ENCODE measurements around the gene CPM. TPM values are rescaled to one million over a fixed set of nuclear protein-coding genes. Genes with fewer than 3 reads are reported as not detected.

The CPM gene
- total and polyA plus RNA-seq, 10 of the 15 experiments (the other 5 are each of a cell fraction or from before 2014, with no cell fraction given), result 0.06 to 1.7 (median 0.41) TPM

GRCh38 chr12:68850390-68850789 lies 82.6 kb downstream of the CPM start:
- intact Hi-C loops (cut with micrococcal nuclease; ENCODE audit: unreplicated experiment), result no loop called here
- ChIA-PET SMC1A (ENCODE audit: uncharacterized antibody, unreplicated experiment) (interaction anchor here (0.5 kb wide), 1 partner anchor 480 kb away, joined by 3 read pairs; no protein-coding TSS in a partner anchor), RAD21 (ENCODE audit: unreplicated experiment) (no interaction called here), POLR2A (interaction anchor here (0.6 kb wide), 1 partner anchor 110 kb away, joined by 5 read pairs; no protein-coding TSS in a partner anchor), CTCF (no interaction called here)
- Histone ChIP-seq H3K27ac (ENCODE audit: control insufficient read depth, insufficient read depth) (no peak overlapping the region), H3K4me1 (ENCODE audit: control insufficient read depth, insufficient read depth, low read length) (no peaks in the 10 kb centered on the region), H3K79me2 (ENCODE audit: control insufficient read depth, insufficient read depth, low read length) (no peaks in the 10 kb centered on the region), H3K4me3 (no peak overlapping the region), H3K4me2 (ENCODE audit: control insufficient read depth, insufficient read depth) (no peak overlapping the region), H3K27me3 (replicated peaks in 1 of 2; ENCODE audit: control insufficient read depth in 2 of 2, insufficient read depth in 2 of 2, low read length in 1 of 2) (no peaks in the 10 kb centered on the region), H3K9ac (ENCODE audit: control insufficient read depth, insufficient read depth, low read length) (no peak overlapping the region), H3K9me3 (replicated peaks; ENCODE audit: control insufficient read depth, insufficient read depth, low read length) (no peaks in the 10 kb centered on the region), H2AFZ (ENCODE audit: control insufficient read depth, low read depth, low read length) (no peak overlapping the region), H4K20me1 (ENCODE audit: control insufficient read depth, insufficient read depth) (no peaks in the 10 kb centered on the region), H3K36me3 (ENCODE audit: control insufficient read depth in 2 of 2, insufficient read depth in 2 of 2, low read length in 1 of 2) (peaks cover 0 to 3% of the 10 kb centered on the region in 2 experiments; a peak in 1 of 4 replicates)
- in situ Hi-C loops (cut with MboI), result no loop called here
- WGBS (ENCODE audit: insufficient coverage, insufficient replicate concordance, low lambda C conversion rate, missing lambda C conversion rate), result 64% methylated on average over 4 of the region's 4 CpGs
- no TSS peak for BruUV-seq (replicated peaks)
- no peak for FAIRE-seq
- DNase-seq (ENCODE audit: low read depth, low spot score), result no peak
- ATAC-seq, result no peak
- TF ChIP-seq NR2C2 (IDR thresholded peaks at IDR 0.05; ENCODE audit: borderline replicate concordance, control insufficient read depth, insufficient read length, low read depth), result no peak
- TF ChIP-seq HCFC1 (IDR thresholded peaks at IDR 0.05; ENCODE audit: low read length), result no peak
- no peak for TF ChIP-seq ETV6 (conservative IDR thresholded peaks at IDR 0.05 in 1 of 2, IDR thresholded peaks at IDR 0.05 in 1 of 2; ENCODE audit: borderline replicate concordance in 1 of 2, low read depth in 1 of 2)
- TF ChIP-seq CEBPZ (IDR thresholded peaks at IDR 0.05; ENCODE audit: low read depth, low read length), result no peak
- TF ChIP-seq SKIL (IDR thresholded peaks at IDR 0.05; ENCODE audit: low read depth, poor library complexity, severe bottlenecking), result no peak
- TF ChIP-seq ATF2 (IDR thresholded peaks at IDR 0.05; ENCODE audit: low read length), result no peak
- TF ChIP-seq ZNF592 (IDR thresholded peaks at IDR 0.05), result no peak
- TF ChIP-seq CEBPB (IDR thresholded peaks at IDR 0.05; ENCODE audit: borderline replicate concordance in 1 of 2, low read depth in 2 of 2, low read length in 2 of 2), result no peak
- no peak for TF ChIP-seq CREM (IDR thresholded peaks at IDR 0.05; ENCODE audit: low read depth)
- TF ChIP-seq ZBTB33 (IDR thresholded peaks at IDR 0.05), result no peak

Measured in GM12878 (cell line).